ENCODE results near the gene LRIT3.

LRIT3 gene

DNA sequence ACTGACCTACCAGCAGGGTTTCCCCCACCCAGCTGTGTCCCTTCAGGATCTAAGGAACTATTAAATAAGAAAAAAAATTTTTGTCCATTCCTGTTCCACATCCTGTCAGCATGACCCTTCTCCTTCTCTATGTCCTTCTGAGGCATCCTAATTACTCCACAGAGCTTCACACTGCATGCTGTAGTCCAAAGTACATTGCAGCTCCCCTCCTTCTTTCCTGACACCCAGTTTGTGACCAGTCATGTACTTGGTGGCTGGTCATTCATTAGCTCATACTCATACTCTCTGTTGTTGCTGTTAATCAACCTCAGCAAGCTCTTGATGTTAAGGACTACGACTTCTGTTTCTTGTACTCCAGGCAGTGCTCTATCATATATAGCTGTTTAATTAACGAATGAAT, 62.3 kb downstream of the LRIT3 start:
- no peak for DNase-seq (ENCODE audit: low spot score)

GRCh38 chr4:109912706-109913595, 65.0 kb downstream of the LRIT3 start, which contains the start of gene EGF:
EGF (plus strand) TSS chr4:109912883; CDS start chr4:109913336, 453 bp downstream.
- no peak for DNase-seq (ENCODE audit: low spot score)

DNA sequence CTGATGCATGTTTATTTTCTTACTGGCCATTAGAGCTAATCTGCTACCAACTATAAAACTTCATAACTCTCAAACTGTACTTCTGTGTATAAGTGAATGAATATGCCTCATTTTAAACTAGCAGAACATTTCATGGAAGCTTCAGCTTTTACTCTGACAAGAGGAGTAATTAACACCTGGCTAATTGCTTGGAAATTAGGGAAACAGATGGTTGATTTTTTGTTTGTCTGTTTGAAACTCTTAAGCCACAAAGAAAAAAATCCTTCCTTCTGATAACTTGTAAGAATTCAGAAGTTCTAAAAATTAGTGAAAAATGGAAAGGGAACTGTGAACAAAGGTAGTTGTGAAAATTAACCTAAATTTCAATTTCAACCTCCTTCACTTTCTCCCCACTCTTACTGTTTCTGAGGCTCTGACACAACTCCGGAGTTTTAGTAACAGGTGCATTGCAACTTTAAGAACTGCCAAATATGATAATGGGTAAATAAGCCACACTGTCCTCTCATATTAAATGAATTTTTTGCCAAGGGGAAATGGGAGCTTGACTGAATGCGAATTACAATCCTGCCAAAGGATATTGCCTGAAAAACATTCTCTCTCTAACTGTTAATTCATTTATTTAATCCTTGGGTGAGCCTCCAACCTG, 65.8 kb downstream of the LRIT3 start:
- no peak for DNase-seq (ENCODE audit: low spot score)

DNA sequence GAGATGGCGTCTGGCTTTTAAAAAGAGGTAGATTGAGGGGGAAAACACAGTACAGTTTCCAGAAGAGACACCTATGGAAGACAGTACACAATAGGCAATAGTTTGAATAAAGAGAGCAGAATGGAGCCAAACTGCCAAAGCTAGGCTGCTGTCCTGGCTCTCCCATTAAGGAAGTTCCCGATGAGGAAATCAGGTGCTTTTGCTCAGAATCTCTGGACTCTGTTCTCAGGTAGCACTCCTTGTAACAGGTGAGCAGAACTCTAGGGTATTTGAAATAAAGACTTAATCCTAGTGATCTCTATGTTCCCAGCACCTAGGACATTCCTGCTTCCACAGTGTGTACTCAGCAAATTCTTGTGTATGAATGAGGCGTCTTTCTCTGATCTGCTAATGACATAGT, 66.4 kb downstream of the LRIT3 start:
- no peak for DNase-seq (ENCODE audit: low spot score)

DNA sequence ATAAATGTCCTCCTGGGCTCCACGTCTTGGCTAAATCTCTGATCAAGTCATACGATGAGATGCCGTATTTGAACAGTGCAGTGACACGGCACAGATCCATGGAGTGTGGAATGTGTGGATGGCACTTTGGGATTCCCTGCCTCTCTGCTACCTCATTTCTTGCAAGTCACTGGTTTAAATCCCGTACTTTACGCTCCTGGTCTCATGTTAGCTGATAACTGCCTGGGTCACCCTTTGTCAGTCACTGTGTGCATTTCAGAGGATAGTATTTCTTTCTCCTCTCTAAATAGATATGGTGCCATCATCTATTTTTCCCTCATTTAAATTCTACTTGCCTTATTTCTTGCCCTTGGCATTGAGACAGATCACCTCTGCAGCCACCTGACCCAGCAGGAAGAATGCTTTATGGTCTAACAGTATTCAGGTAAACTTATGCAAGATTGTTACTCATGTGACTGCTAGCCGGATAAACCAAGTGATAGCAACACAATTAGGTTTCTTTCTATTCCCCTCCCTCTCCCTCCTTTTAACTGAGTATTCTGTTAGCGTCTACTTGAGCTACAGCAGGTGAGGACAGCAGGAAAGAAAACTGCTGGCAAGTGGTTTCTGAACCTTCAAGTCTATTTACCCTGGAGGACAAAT, 67.6 kb downstream of the LRIT3 start:
- no peak for DNase-seq (ENCODE audit: low spot score)

DNA sequence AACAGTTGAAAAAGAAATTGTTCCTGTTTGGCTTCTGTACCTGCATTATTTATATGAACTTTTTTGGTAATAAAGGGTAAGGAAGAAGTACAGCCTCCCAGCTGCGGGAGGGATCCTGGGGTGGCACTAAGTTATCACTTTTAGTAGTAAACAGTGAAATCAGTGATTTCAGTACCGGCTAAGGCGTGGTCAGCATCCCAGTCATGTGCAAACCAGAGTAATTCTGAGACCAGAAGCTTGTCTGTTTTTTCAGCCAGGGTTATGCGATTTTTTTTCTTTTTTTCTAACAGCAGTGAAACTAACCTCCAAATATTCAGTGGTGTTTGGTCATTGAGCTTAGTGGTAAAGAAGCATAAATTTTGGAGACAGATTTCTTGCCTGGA, 68.1 kb downstream of the LRIT3 start:
- DNase-seq (ENCODE audit: low spot score), result no peak

DNA sequence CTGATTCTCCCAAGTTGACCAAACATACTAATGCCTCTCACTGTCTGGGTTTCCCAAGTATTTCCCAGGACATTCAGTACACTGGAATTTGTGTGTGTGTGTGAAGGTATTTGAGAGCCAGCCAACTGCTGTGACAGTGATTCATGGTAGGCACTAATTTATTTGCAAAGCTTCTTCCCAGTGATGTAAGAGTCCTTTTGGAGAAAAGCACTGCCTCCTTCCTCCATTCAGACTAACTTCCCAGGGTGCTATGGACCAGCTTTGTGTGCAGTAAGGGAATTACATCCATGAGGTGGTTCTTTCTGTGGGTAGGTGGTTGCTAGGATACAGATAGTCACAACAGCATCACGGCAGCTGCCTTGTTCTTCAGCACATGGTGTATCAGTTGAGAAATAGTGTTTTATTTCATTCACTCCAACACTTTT, 73.5 kb downstream of the LRIT3 start:
- DNase-seq (ENCODE audit: low spot score), result no peak

All from CD4-positive, alpha-beta T cell treated with Interleukin-15 for 4 hours (primary cell).